Measurements from ENCODE around the gene SMS. TPM values are rescaled to one million over a fixed set of nuclear protein-coding genes. Genes with fewer than 3 reads are reported as not detected.

SMS gene
- total RNA-seq, 1 experiment from 2014 or later, result 208 TPM

DNA sequence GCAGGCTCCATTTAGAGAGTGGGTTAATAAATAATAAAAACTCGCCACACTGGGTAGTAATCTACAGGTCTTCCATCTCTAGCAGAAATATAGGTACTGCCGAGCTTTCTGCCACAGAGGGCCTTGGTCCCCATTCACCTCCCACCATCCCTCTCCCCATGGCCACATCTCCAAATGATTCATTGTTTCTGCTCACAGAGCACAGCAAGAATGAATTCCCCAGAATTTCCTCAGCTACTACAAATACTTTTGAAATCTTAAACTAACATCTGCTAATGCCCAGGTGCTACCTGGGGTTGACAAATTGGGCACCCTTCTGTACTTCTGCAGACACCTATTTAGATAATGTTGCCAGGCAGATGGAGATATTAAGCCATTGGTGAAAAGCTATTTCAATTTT, 96.7 kb downstream of the SMS start:
- no peak for DNase-seq (ENCODE audit: low read depth)

DNA sequence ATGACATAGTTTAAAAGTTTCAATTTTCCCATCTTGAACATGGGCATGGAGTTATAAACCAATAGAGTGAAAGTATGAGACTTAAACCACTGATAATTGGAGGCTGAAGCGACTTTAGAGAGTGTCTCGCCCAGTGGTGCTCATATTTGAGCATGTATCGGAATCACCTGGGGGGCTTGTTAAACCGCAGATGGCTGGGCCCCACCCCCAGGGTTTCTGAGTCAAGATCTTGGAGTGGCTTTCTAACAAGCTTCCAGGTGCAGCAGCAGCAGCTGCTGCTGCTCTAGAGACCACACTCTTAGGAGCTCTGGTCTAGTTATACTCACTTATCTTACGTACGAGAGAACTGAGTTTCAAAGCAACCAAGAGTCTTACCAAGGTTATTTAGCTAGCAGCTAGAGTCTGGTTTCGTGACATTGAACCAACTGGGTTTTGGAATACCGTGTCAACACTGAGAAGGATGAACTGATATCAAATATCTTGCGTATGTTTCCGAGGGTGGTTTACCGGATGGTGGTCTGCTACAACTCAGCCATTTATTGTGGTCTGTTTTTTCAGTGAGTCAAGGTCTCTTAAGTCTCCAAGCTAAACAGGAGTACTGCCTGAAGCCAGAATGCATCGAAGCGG, 97.5 kb downstream of the SMS start:
- no peak for DNase-seq (ENCODE audit: low read depth)

DNA sequence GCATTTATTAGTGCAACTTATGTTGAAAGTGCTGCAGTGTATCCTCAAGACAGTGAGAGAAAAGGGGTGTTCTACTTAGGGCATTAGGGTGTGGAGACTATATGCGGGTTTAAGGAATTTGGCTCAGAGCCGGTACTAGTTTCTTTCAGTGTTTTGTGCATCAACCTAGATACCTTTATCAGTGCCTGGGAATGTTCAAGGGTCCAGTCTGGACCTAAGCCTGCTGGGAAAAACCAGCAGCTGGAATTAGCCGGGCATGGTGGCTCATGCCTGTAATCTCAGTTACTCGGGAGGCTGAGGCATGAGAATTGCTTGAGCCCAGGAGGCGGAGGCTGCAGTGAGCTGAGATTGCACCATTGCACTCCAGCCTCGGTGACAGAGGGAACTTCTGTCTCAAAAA, 99.0 kb downstream of the SMS start:
- DNase-seq (ENCODE audit: low read depth), result no peak

DNA sequence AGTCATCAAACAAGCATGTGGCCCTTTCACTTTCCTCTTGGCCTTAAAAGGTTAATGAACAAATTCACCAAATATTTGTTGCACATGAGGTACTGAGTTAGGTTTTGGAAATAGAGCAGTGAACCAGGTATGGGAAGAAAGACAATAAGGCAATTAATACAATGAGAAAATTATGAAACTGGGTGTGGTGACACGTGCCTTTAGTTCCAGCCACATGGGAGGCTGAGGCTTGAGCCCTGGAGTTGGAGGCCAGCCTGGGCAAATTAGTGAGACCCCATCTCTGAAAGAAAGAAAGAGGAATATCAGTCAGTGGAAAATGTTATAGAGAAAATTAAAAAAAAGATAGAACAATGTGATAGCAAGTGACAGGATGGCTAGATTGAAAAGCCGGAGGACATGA, 99.7 kb downstream of the SMS start:
- no peak for DNase-seq (ENCODE audit: low read depth)

DNA sequence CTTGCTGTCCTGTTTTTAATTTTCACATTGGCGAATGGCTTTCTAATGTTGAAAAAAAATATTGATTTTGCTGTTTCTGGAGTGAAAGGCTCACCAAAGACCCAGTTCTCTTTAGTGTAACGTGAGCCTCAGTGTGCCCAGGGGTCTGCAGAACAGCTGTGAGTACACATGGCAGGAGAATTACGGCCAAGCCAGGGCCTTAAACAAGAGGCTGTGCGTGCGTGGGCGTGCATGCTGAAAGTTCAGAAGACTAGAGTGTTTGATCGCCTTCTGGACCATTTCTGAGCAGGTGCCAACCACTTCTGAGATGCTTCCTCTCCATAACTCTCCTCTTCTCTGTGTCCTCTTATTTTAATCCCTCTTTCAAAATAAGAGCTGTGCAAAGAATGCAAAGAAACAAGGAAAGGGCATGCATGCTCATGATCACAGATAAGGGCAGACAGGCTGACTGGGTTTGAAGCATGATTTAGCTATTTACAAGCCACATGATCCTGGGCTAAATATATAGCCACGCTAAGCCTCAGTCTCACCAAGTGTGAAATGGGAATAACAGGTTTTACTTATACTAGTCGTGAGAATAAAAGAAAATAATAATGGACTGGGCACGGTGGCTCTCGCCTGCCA, 101.5 kb downstream of the SMS start:
- no peak for DNase-seq (ENCODE audit: low read depth)

DNA sequence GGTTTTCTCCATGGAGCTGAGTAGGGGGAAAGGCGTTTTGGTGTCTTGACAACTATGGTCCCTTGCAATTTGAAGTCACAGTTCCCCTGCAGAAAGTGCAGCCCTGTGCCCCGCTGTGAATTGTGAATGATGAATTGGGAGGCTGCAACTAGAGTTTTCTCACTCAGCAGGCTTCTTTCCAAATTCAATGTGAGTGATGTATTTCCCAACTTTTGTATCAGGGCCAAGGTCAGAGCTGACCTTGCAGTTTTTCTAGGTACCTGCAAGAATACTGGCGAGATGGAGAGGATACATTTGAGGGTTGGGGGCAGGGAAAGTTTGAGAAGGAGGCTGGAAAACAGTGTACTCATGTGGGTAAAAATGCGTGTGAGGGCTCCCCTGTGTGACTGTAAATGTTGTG, 103.4 kb downstream of the SMS start:
- DNase-seq (ENCODE audit: low read depth), result no peak

Other genes starting within 250 kb of the SMS start
- not detected in 2 replicates for gene SMPX, start 182.6 kb upstream of the SMS start, total RNA-seq (2014; rRNA removed)
- 9.4 and 11.1 TPM in 2 replicates for gene MBTPS2, start 101.1 kb upstream of the SMS start, total RNA-seq (2014; rRNA removed)
- 1.8 and 1.9 TPM in 2 replicates for gene YY2, start 84.7 kb upstream of the SMS start, total RNA-seq (2014; rRNA removed)
- 0.75 and 0.83 TPM in 2 replicates for gene PHEX, start 91.6 kb downstream of the SMS start, total RNA-seq (2014; rRNA removed)